A673 (cell line): ENCODE measurements around the gene ADAMTSL2. TPM values are rescaled to one million over a fixed set of nuclear protein-coding genes. Genes with fewer than 3 reads are reported as not detected.

ENCODE experiments used
- BruUV-seq: library from RNA; stranded (reverse); fragments of 400-500 nt; replicated peaks from 2 replicates; lab custom pipeline; 2021; lab: Mats Ljungman, UMichigan
- CTCF ChIA-PET: fragments of 300-600 bp; sonication (Branson Sonifier 250); formaldehyde crosslinking; loops from one replicate; lab custom pipeline; 2022; ENCODE audit warnings: antibody characterized with exemption; lab: Charles Lee
- POLR2A ChIA-PET: fragments of 300-600 bp; sonication (Branson Sonifier 250); formaldehyde crosslinking; loops from one replicate; lab custom pipeline; 2022; ENCODE audit warnings: antibody characterized with exemption; ENCODE audit not compliant: low non-redundant PET; lab: Charles Lee
- DNase-seq: peaks from one replicate; pipeline ENCODE4 v3.0.0-alpha.2; 2015; ENCODE audit warnings: low spot score
- H3K27ac ChIP-seq: fragments of 200-600 bp; sonication (generic); 2 replicates; pipeline ENCODE4 v1.5.1; 2016; ENCODE audit warnings: mixed run types, low read depth, mild to moderate bottlenecking, mixed read lengths, antibody characterized with exemption, low read length; ENCODE audit not compliant: poor library complexity, severe bottlenecking
- H3K27me3 ChIP-seq: fragments of 200-600 bp; sonication (generic); replicated peaks from 2 replicates; pipeline ENCODE4 v1.6.1; 2017; ENCODE audit warnings: mixed run types, low read depth, mild to moderate bottlenecking, mixed read lengths, antibody characterized with exemption, low read length; ENCODE audit not compliant: insufficient read depth, poor library complexity
- H3K36me3 ChIP-seq: fragments of 200-600 bp; sonication (generic); 2 replicates; pipeline ENCODE4 v1.6.1; 2016; ENCODE audit warnings: mixed run types, mild to moderate bottlenecking, mixed read lengths, antibody characterized with exemption, low read length; ENCODE audit not compliant: insufficient read depth, poor library complexity, severe bottlenecking
- H3K4me1 ChIP-seq: fragments of 200-600 bp; sonication (generic); 2 replicates; pipeline ENCODE4 v1.6.1; 2017; ENCODE audit warnings: mixed run types, mild to moderate bottlenecking, mixed read lengths, antibody characterized with exemption, low read length; ENCODE audit not compliant: insufficient read depth, poor library complexity, severe bottlenecking
- H3K4me3 ChIP-seq: fragments of 200-600 bp; sonication (generic); 2 replicates; pipeline ENCODE4 v1.5.1; 2016; ENCODE audit warnings: low read depth, mixed run types, mild to moderate bottlenecking, mixed read lengths, low read length; ENCODE audit not compliant: poor library complexity, severe bottlenecking
- H3K9me3 ChIP-seq: fragments of 200-600 bp; sonication (generic); 2 replicates; pipeline ENCODE4 v1.6.1; 2016; ENCODE audit warnings: mixed run types, low read depth, mild to moderate bottlenecking, mixed read lengths, antibody characterized with exemption, low read length; ENCODE audit not compliant: poor library complexity, severe bottlenecking
- EZH2 ChIP-seq: fragments of 200-600 bp; sonication (generic); IDR thresholded peaks from 2 replicates; pipeline ENCODE4 v1.6.1; 2017; ENCODE audit warnings: borderline replicate concordance, low read depth, mild to moderate bottlenecking, mixed read lengths, antibody characterized with exemption, low read length; ENCODE audit not compliant: poor library complexity, severe bottlenecking
- intact Hi-C: fragments of 100-400 bp; cut with micrococcal nuclease; formaldehyde crosslinking; loops from one replicate; pipeline ENCODE4 v1.10.0; 2022; ENCODE audit not compliant: unreplicated experiment
- total RNA-seq: library from RNA; stranded (reverse); gene quantifications from 2 replicates; pipeline ENCODE4 v1.2.3, GENCODE V29; 2021
- TF ChIP-seq, protein P1 (sequence below): fragments of 300-800, 200-600 bp; sonication (generic); conservative IDR thresholded peaks from 2 replicates; pipeline ENCODE4 v1.5.1; 2017; ENCODE audit warnings: low read depth, mild to moderate bottlenecking, antibody characterized with exemption, low read length, moderate library complexity, mixed read lengths

ADAMTSL2 gene
- total RNA-seq, 1 experiment from 2014 or later, result 0.06 TPM

GRCh38 chr9:133524679-133525228 is 9.8 kb upstream of the ADAMTSL2 start, which contains the start of gene MYMK:
Gene MYMK, minus strand, starts transcription at chr9:133524959. Its CDS starts 115 bp downstream, at chr9:133524844.
- no TSS peak for BruUV-seq

DNA sequence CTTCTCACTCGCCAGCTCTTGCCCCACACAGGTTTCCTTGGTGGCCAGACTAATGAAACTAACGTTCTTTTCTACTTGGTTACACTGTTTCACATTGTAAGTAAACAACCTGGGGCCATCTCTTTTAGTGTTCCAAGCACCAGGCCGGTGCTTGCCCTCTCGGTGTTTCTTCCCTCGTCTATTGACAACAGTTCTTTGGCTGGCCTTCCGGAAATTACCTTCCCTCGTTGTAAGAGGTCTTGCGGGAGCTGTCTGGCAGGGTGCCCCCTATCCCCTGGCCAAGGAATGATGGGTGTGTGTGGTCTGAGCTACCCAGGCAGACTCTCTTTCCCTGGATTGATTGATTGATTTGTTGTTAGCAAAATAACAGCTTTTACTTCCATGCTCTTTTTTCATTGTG is 8.8 kb upstream of the ADAMTSL2 start:
- TF ChIP-seq, protein P1, sequence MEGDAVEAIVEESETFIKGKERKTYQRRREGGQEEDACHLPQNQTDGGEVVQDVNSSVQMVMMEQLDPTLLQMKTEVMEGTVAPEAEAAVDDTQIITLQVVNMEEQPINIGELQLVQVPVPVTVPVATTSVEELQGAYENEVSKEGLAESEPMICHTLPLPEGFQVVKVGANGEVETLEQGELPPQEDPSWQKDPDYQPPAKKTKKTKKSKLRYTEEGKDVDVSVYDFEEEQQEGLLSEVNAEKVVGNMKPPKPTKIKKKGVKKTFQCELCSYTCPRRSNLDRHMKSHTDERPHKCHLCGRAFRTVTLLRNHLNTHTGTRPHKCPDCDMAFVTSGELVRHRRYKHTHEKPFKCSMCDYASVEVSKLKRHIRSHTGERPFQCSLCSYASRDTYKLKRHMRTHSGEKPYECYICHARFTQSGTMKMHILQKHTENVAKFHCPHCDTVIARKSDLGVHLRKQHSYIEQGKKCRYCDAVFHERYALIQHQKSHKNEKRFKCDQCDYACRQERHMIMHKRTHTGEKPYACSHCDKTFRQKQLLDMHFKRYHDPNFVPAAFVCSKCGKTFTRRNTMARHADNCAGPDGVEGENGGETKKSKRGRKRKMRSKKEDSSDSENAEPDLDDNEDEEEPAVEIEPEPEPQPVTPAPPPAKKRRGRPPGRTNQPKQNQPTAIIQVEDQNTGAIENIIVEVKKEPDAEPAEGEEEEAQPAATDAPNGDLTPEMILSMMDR, result no peak
- TF ChIP-seq EZH2, result no peak
- Histone ChIP-seq H3K27me3 (no peaks in the 10 kb centered on the region), H3K9me3 (no peaks in the 10 kb centered on the region), H3K4me3 (no peak overlapping the region), H3K4me1 (peaks cover 19% of the 10 kb centered on the region), H3K27ac (peak overlapping the region; percentile 67), H3K36me3 (no peaks in the 10 kb centered on the region)
- no TSS peak for BruUV-seq
- intact Hi-C loops, result no loop called here
- CTCF ChIA-PET, result no interaction called here
- POLR2A ChIA-PET, result no interaction called here
- DNase-seq, result no peak

More at GRCh38 chr9:133524679-133525228, 9.8 kb upstream of the ADAMTSL2 start, which contains the start of gene MYMK:
- H3K27ac ChIP-seq, result no peak within 1 kb of the TSS
- ChIA-PET CTCF (no interaction called here), POLR2A (no interaction called here)
- peaks cover 19% of the 10 kb centered on the region for H3K4me1 ChIP-seq
- DNase-seq, result no peak
- no peaks in the 10 kb centered on the region for H3K9me3 ChIP-seq
- no peak within 1 kb of the TSS for H3K4me3 ChIP-seq
- H3K27me3 ChIP-seq, result no peaks in the 10 kb centered on the region
- H3K36me3 ChIP-seq, result no peaks in the 10 kb centered on the region
- intact Hi-C loops, result no loop called here
- TF ChIP-seq EZH2, result no peak
- TF ChIP-seq, protein P1, result no peak

DNA sequence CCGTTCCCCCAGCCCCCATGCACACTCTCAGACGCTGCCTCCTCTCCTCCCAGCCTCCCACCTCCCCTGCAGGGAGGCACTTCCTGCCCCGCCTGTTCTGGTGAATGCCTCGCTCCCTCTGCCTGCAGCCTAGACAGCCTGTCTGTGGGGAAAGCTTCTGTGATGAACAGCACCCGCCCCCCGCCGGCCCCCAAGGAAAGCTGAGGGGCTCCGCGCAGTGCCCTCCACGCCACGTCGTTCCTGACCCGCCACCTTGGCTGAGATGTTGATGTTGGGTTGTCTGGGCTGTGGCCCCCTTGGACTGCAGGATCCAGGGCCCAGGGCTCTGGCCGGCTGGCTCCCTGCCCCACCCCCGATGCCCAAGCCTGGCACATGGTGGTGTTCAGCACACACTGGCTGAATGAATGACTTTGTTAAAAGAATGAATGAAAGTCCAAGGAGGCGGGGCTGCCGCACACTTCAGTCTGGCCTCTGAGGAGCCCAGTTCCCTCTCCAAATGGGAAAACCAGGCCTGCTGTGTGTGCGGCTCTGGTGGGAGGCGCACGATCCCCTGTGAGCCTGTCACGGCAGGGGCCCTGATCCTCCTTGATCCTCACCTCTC is 7.7 kb upstream of the ADAMTSL2 start:
- no peaks in the 10 kb centered on the region for H3K27me3 ChIP-seq
- peak overlapping the region; percentile 67 for H3K27ac ChIP-seq
- ChIA-PET POLR2A (no interaction called here), CTCF (no interaction called here)
- intact Hi-C loops, result no loop called here
- H3K9me3 ChIP-seq, result no peaks in the 10 kb centered on the region
- peak; percentile 85 for DNase-seq
- no TSS peak for BruUV-seq
- H3K36me3 ChIP-seq, result no peaks in the 10 kb centered on the region
- TF ChIP-seq, protein P1, result no peak
- no peak for TF ChIP-seq EZH2
- H3K4me1 ChIP-seq, result peaks cover 19% of the 10 kb centered on the region
- H3K4me3 ChIP-seq, result no peak overlapping the region
